HG02610 (cell line): Measurements from ENCODE around the gene ETV3L.

ENCODE experiments used
- ATAC-seq: cut with Tn5 transposase; IDR thresholded peaks from one replicate; pipeline ENCODE4 v1.9.1; 2021; ENCODE audit warnings: mild to moderate bottlenecking, moderate library complexity; ENCODE audit not compliant: unreplicated experiment

ETV3L gene

GRCh38 chr1:157132616-157133167, 33.1 kb upstream of the ETV3L start:
- ATAC-seq, result no peak

GRCh38 chr1:157132111-157132510, 32.5 kb upstream of the ETV3L start:
- ATAC-seq, result no peak

DNA sequence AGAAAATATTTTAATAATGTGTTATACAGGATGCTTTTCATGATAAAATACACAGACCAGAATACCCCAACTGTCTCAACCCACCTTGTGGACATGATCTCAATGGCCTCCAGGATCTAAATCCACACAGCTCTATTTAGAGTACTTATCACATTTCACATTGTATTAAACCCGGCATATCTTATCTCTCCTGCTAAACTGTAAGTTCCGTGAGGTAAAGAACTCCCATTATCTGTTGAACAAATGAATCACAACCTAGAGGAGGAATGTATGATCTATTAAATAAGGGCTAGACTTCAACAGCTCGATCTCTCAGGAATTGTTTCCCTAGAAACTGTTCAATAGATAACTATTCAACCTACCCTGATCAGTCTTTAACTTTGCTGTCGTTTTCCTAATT, 31.7 kb upstream of the ETV3L start:
- ATAC-seq, result no peak

DNA sequence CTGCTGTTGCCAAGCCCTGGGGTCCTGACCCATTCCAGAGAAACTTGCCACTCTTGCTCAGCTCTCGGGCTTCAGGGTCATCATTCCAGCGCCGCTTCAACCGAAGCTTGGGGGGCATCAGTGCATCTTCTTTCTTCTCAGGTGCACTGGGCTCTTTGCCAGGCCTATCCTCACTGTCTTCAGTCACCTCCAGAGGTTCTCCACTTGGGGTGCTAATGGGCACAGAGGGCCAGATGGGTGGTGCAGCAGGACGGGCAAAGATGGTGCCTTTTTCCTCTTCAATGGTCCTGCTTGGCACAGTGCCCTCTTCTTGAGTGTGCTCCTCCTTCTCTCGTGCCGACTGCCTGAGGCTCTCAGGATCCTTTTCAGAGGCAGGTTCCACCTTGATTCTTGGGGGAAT, 25.2 kb upstream of the ETV3L start:
- no peak for ATAC-seq

DNA sequence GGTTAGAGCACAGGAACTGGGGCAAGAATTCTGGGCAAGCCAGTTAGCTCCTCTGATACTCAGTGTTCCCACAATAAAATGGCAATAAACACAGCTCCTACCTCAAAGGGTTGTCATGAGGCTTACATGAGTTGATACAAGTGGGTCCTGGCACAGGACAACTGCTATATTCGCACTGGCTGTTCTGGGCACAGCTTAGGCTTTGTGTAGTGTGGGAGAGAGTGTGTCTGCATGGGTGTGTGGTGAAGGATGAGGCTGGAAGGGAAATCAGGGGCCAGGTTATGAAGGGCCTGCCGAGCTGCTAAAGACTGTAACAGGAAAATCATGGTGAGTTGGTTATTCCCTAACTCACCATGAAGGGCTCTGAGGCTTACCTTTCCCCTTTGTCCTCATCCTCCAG, 19.8 kb upstream of the ETV3L start:
- no peak for ATAC-seq

- no peak for ATAC-seq
These were observed 19.4 kb upstream of the ETV3L start for GRCh38 chr1:157119008-157119407.

- ATAC-seq, result peak; percentile 45
These were observed 18.0 kb upstream of the ETV3L start for GRCh38 chr1:157117527-157118057.

- no peak for ATAC-seq
These were observed 17.1 kb upstream of the ETV3L start for GRCh38 chr1:157116737-157117103.

GRCh38 chr1:157115851-157116736, 16.5 kb upstream of the ETV3L start:
- no peak for ATAC-seq

- ATAC-seq, result no peak
These were observed 15.8 kb upstream of the ETV3L start for GRCh38 chr1:157115429-157115838.

DNA sequence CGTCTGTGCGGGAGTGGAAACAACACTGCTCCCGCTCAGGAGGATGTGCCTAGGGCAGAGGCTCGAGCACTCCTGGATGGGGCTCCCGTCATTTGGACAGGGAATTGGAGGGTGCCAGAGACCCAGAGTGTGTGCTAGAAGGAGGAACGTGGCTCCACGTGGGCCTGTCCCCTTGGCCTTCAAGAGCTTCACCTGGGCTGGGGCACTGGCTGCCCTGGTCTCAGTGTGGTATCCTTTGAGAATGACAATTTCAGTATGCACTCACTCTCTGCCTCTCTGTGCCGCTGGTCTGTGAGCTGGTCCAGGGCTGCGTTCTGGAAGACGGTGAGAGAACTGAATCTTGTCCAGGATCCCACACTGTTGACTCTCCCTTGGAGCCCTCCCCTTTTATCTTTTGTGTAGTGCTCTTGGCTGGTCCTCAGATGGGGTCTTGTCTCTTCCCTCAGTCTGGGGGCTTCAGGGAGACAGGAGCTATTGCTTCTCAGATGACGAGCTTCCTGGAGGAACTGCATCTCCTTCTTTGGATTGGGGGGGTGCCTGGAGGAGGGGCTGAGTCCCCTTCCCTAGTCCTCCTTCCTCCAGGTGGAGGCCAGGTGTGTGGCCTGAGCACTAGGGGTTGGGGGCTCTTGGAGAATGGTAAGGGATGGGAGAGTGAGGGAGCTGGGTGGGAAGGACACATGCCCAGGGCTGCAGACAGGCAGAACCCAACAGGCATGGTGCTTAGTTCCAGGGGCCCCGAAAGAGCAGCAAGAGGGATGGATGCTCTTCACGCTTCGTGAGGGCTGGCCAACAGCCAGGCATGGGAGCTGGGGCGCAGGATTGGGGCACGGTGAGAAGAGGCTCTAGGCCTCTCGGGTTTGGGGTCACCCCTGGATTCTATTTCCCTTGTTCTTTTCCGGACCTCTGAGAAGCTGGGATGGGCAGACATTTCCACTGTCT, 14.8 kb upstream of the ETV3L start:
- ATAC-seq, result no peak

- no peak for ATAC-seq
These were observed 14.0 kb upstream of the ETV3L start for GRCh38 chr1:157113631-157114030.

- no peak for ATAC-seq
These were observed 13.5 kb upstream of the ETV3L start for GRCh38 chr1:157113106-157113505.

DNA sequence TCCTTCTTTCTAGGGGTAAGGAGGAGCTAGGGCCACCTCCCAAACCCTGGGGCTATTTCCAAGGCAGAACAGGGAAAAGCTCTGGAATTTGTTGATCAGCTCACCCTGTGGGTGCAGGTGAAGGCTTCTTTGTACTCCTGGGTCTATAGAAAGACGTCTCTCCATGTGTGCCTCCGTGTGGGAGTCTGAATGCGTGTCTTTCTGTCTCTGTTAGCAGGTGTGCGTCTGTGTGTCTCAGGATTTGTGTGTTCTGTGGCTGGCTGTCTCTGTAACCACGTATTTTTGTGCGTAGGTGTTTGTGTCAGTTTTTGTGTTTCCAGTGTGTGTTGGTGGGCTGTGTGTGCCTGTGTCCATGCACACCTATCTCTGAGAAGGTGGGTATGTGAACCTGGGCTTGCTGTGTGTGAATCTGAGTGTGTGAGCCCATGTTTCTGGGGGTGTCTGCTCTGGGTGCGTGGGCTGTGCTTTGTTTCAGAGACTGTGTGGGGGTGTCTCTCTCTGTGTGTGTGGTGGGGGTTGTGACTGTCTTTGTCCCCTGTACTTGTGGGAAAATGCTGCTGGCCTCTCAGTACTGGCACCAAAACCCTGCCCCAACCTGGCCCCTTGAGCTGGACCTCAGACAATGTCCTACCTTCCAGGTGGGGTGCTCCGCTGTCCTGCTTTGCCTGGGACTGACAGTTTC, 12.7 kb upstream of the ETV3L start:
- ATAC-seq, result no peak

DNA sequence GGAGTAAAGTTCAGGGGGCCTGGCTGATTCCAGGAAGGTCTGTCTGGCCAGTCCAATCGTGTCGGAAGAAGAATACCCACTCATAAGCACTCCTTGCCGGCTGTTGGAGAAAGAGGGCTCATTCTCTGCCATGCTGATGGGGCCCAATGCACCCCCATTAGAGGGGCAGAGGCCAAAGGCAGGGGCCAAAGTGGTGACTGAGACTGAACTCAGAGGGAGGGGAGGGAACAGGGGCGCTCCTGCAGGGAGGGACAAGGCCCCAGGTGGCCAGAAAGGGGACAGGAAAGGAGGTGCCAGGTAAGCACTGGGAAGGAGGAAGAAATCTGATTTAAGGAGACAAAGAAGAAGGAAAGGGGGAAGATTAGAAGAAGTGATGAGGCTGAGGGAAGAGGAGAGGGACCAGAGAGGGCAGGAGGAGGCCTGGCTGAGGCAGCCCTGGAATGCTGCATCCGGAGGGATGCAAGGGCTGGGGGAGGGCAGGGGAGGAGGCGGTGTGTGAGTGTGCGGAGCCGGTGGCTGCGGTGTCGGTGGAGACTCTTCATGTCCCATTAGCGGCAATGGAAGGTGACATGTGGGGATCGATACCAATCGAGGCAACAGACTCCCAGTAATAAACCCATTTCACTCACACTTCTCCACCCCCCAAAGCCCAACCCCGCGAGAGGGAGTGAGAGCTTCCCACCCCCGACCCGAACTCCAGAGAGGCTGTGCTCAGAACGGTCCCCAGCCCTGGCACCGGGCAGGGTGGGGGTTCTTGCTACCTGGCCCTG, 12.0 kb upstream of the ETV3L start:
- ATAC-seq, result no peak

GRCh38 chr1:157110686-157111085, 11.1 kb upstream of the ETV3L start:
- no peak for ATAC-seq

GRCh38 chr1:157110003-157110402, 10.4 kb upstream of the ETV3L start:
- no peak for ATAC-seq

GRCh38 chr1:157108448-157108847, 8.8 kb upstream of the ETV3L start:
- no peak for ATAC-seq

DNA sequence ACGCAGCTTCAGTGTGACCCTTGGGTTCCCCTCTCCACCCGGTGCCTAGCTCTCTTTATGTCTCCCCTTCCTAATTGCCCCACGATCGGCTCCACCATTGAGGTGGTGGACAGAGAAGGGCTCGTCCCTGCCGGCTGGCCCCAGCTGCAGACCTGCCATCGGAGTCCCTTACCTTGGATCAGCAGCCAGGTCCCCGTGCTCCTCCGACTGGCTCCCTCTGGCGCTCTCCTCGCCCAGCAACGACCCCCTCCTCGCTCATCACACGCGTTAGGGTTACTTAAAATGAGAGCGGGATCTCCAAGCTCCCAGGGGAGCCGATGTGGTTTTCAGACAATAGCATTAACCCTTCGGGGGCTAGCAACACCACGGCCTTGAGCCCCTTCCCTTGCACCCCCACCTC, 8.1 kb upstream of the ETV3L start:
- ATAC-seq, result no peak

- no peak for ATAC-seq
These were observed 7.2 kb upstream of the ETV3L start for GRCh38 chr1:157106813-157107189.
